Upper lobe of right lung (tissue), 1 donor: ENCODE measurements around the gene MACROD1. TPM values are rescaled to one million over a fixed set of nuclear protein-coding genes. Genes with fewer than 3 reads are reported as not detected.

Source experiments
- ATAC-seq: fragments of 200-7000 bp; cut with Tn5 transposase; one replicate; pipeline ENCODE4 v1.9.1; 2020; ENCODE audit warnings: mild to moderate bottlenecking, moderate library complexity
- DNase-seq: peaks from one replicate; pipeline ENCODE4 v3.0.0-alpha.2; 2020
- H3K27ac ChIP-seq: fragments of 200-600 bp; one replicate; pipeline ENCODE4 v1.8.0; 2022
- H3K27me3 ChIP-seq: fragments of 200-600 bp; one replicate; pipeline ENCODE4 v1.8.0; 2022; ENCODE audit warnings: mild to moderate bottlenecking
- H3K36me3 ChIP-seq: fragments of 200-600 bp; one replicate; pipeline ENCODE4 v1.8.0; 2022
- H3K4me1 ChIP-seq: fragments of 200-600 bp; one replicate; pipeline ENCODE4 v1.8.0; 2022
- H3K4me3 ChIP-seq: fragments of 200-600 bp; one replicate; pipeline ENCODE4 v1.8.0; 2022; ENCODE audit warnings: mild to moderate bottlenecking
- H3K9me3 ChIP-seq: fragments of 200-600 bp; one replicate; pipeline ENCODE4 v1.8.0; 2022
- CTCF ChIP-seq: fragments of 200-600 bp; IDR thresholded peaks from one replicate; pipeline ENCODE4 v1.8.0; 2022; ENCODE audit warnings: antibody characterized with exemption
- intact Hi-C: fragments of 100-400 bp; cut with DNase I; formaldehyde crosslinking; loops from one replicate; pipeline ENCODE4 v1.11.0; 2022
- total RNA-seq: library from RNA; stranded (reverse); fragmentation: NEBNext Ultra II Directional; extraction: Animal tissue kit (Norgen Biotek cat#: 25700); gene quantifications from one replicate; pipeline ENCODE4 v1.2.1, GENCODE V29; 2021
- donor health status: DM: no; HTN: yes; CAD: no; lungs with severe emphysema.

Gene MACROD1
- total RNA-seq, 1 donor from 2014 or later, result 15.8 TPM

GRCh38 chr11:64025205-64025604 lies 140.7 kb downstream of the MACROD1 start:
- Histone ChIP-seq H3K27ac (no peak overlapping the region), H3K9me3 (no peaks in the 10 kb centered on the region), H3K4me3 (no peak overlapping the region), H3K4me1 (peaks cover 7% of the 10 kb centered on the region), H3K27me3 (no peaks in the 10 kb centered on the region), H3K36me3 (no peaks in the 10 kb centered on the region)
- intact Hi-C loops, result no loop called here
- DNase-seq, result no peak
- no peak for TF ChIP-seq CTCF
- ATAC-seq, result no peak

GRCh38 chr11:64023712-64024710 lies 141.9 kb downstream of the MACROD1 start:
- H3K27me3 ChIP-seq, result no peaks in the 10 kb centered on the region
- H3K36me3 ChIP-seq, result no peaks in the 10 kb centered on the region
- no peak for TF ChIP-seq CTCF
- H3K27ac ChIP-seq, result no peak overlapping the region
- ATAC-seq (no peak), DNase-seq (no peak)
- H3K9me3 ChIP-seq, result no peaks in the 10 kb centered on the region
- intact Hi-C loops, result no loop called here
- H3K4me3 ChIP-seq, result no peak overlapping the region
- peaks cover 7% of the 10 kb centered on the region for H3K4me1 ChIP-seq

GRCh38 chr11:64022125-64022784 lies 143.7 kb downstream of the MACROD1 start:
- H3K4me3 ChIP-seq, result no peak overlapping the region
- ATAC-seq (no peak), DNase-seq (no peak)
- H3K27ac ChIP-seq, result no peak overlapping the region
- no peaks in the 10 kb centered on the region for H3K4me1 ChIP-seq
- no peaks in the 10 kb centered on the region for H3K36me3 ChIP-seq
- no peaks in the 10 kb centered on the region for H3K27me3 ChIP-seq
- no peaks in the 10 kb centered on the region for H3K9me3 ChIP-seq
- intact Hi-C loops, result no loop called here
- no peak for TF ChIP-seq CTCF

- intact Hi-C loops, result no loop called here
- H3K27ac ChIP-seq, result no peak overlapping the region
- no peak for ATAC-seq
Measured at GRCh38 chr11:64021757-64022093, 144.2 kb downstream of the MACROD1 start.

More at GRCh38 chr11:64021757-64022093, 144.2 kb downstream of the MACROD1 start:
- Histone ChIP-seq H3K4me1 (no peaks in the 10 kb centered on the region), H3K27me3 (no peaks in the 10 kb centered on the region), H3K36me3 (no peaks in the 10 kb centered on the region), H3K4me3 (no peak overlapping the region), H3K9me3 (no peaks in the 10 kb centered on the region)
- no peak for TF ChIP-seq CTCF
- no peak for DNase-seq
